Measurements from ENCODE around the gene LHCGR. TPM values are rescaled to one million over a fixed set of nuclear protein-coding genes. Genes with fewer than 3 reads are reported as not detected.

LHCGR gene
- total and polyA plus RNA-seq, 8 donors: 0.25 to 0.92 (median 0.43) TPM; not detected in 5

- intact Hi-C loops (cut with DNase I; ENCODE audit: low total_unique reads): no loop called here
- TF ChIP-seq POLR2A (IDR thresholded peaks at IDR 0.05) (no peak), EP300 (IDR thresholded peaks at IDR 0.05) (no peak), POLR2AphosphoS5 (IDR thresholded peaks at IDR 0.05) (no peak), CTCF (IDR thresholded peaks at IDR 0.05) (no peak)
- no peak overlapping the region for H3K27ac ChIP-seq
- peaks cover 0 to 18% (median 15%) of the 10 kb centered on the region in 3 donors for H3K27me3 ChIP-seq
- H3K36me3 ChIP-seq: no peaks in the 10 kb centered on the region
- H3K4me3 ChIP-seq: no peak overlapping the region
- peaks cover 0 to 2% (median 0%) of the 10 kb centered on the region in 4 donors for H3K9me3 ChIP-seq
- WGBS, 5 donors: 28 to 62% (median 52%) methylated on average over 3 of the region's 3 CpGs
- H3K4me1 ChIP-seq: peaks cover 3 to 12% (median 5%) of the 10 kb centered on the region in 4 donors
- DNase-seq: no peak
Measured at GRCh38 chr2:48756289-48756688, 765 bp upstream of the LHCGR start.

GRCh38 chr2:48754874-48755273 is 650 bp downstream of the LHCGR start:
- no peak for DNase-seq
- TF ChIP-seq CTCF (IDR thresholded peaks at IDR 0.05) (no peak), POLR2AphosphoS5 (IDR thresholded peaks at IDR 0.05) (no peak), POLR2A (IDR thresholded peaks at IDR 0.05) (no peak), EP300 (IDR thresholded peaks at IDR 0.05) (no peak)
- H3K36me3 ChIP-seq: no peaks in the 10 kb centered on the region
- WGBS, 5 donors: 69 to 81% (median 72%) methylated on average over 9 to 10 of the region's 10 CpGs
- peaks cover 0 to 2% (median 0%) of the 10 kb centered on the region in 4 donors for H3K9me3 ChIP-seq
- H3K4me1 ChIP-seq: peaks cover 3 to 12% (median 5%) of the 10 kb centered on the region in 4 donors
- peaks cover 0 to 18% (median 15%) of the 10 kb centered on the region in 3 donors for H3K27me3 ChIP-seq
- peak overlapping the region in 1 of 4 donors; percentile 18 for H3K4me3 ChIP-seq
- intact Hi-C loops (cut with DNase I; ENCODE audit: low total_unique reads): no loop called here
- no peak overlapping the region for H3K27ac ChIP-seq

DNA sequence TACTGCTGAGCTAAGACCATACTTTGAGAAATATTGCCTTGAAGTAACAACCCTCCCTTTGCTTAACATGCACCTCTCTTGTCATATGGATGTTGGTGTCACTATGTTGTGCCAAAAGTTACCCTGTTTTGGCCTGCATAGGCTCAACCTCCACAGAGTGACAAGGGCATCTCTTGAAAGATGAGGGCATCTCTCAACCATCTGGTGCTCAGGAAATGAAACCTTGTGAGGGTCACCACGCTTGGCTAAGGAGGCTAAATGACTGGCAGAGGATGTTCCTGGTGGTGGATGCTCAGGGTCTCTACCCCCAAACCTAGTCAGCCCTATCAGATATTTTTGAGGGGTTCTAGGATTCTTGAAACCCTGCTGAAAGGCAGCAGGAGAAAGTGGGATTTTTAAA is 2.3 kb downstream of the LHCGR start:
- no peak for DNase-seq
- WGBS, 5 donors: 72 to 88% (median 76%) methylated on average over 1 of the region's 1 CpG
- Histone ChIP-seq H3K27ac (no peak overlapping the region), H3K36me3 (no peaks in the 10 kb centered on the region), H3K9me3 (no peaks in the 10 kb centered on the region), H3K27me3 (peaks cover 0 to 18% (median 15%) of the 10 kb centered on the region in 3 donors), H3K4me3 (no peak overlapping the region), H3K4me1 (peaks cover 3 to 12% (median 5%) of the 10 kb centered on the region in 4 donors)
- intact Hi-C loops (cut with DNase I; ENCODE audit: low total_unique reads): no loop called here
- TF ChIP-seq EP300 (IDR thresholded peaks at IDR 0.05): no peak
- no peak for TF ChIP-seq POLR2AphosphoS5 (IDR thresholded peaks at IDR 0.05)
- no peak for TF ChIP-seq POLR2A (IDR thresholded peaks at IDR 0.05)
- no peak for TF ChIP-seq CTCF (IDR thresholded peaks at IDR 0.05)

- no peaks in the 10 kb centered on the region for H3K36me3 ChIP-seq
- H3K27ac ChIP-seq: no peak overlapping the region
- DNase-seq: no peak
- intact Hi-C loops (cut with DNase I; ENCODE audit: low total_unique reads): no loop called here
- H3K9me3 ChIP-seq: no peaks in the 10 kb centered on the region
- no peak overlapping the region for H3K4me3 ChIP-seq
- peaks cover 0 to 9% (median 9%) of the 10 kb centered on the region in 3 donors for H3K27me3 ChIP-seq
- peaks cover 2 to 7% (median 3%) of the 10 kb centered on the region in 4 donors for H3K4me1 ChIP-seq
- TF ChIP-seq POLR2A (IDR thresholded peaks at IDR 0.05) (no peak), POLR2AphosphoS5 (IDR thresholded peaks at IDR 0.05) (no peak), EP300 (IDR thresholded peaks at IDR 0.05) (no peak), CTCF (IDR thresholded peaks at IDR 0.05) (no peak)
Measured at GRCh38 chr2:48750128-48750739, 5.3 kb downstream of the LHCGR start.

All from stomach (tissue), 9 donors.